GM18951 (cell line): Measurements from ENCODE around the gene ZC2HC1B.
"Not testable (repeated sequence)": the region's sequence is repeated elsewhere in the genome, so short reads cannot be mapped to it uniquely, and the experiment has no call there.

ENCODE experiments used
- POLR2A ChIP-seq: IDR thresholded peaks from 4 replicates; pipeline ENCODE4 v1.6.1; 2011; ENCODE audit warnings: mild to moderate bottlenecking; ENCODE audit not compliant: insufficient read length, insufficient read depth; ENCODE audit errors: extremely low read depth
- in situ Hi-C: fragments of 300-500 bp; cut with MboI; formaldehyde crosslinking; loops from one replicate; pipeline ENCODE4 v1.12.0; 2022; ENCODE audit warnings: low sequenced_read_pairs, mixed read lengths, inconsistent platforms; ENCODE audit not compliant: unreplicated experiment

The ZC2HC1B gene

DNA sequence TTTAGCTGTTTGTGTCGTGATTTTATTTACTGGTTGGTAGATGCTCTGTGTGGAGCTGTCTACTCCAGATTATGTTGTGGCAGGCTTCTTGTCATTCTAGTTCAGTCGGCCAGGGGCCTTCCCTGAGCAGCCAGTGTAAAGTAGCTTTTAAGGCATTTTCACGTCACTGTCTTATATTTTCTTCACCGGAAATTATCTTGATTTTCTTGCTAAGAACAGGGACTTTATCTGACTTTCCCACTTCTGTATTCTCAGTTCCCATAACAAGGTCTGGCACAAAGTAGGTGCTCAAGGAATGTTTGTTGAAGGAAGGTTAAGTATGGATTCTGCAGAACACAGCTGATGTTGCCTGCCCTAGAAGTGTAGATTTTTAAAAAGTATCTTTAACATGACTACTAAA is 20.3 kb upstream of the ZC2HC1B start:
- in situ Hi-C loops = no loop called here
- no peak for TF ChIP-seq POLR2A

DNA sequence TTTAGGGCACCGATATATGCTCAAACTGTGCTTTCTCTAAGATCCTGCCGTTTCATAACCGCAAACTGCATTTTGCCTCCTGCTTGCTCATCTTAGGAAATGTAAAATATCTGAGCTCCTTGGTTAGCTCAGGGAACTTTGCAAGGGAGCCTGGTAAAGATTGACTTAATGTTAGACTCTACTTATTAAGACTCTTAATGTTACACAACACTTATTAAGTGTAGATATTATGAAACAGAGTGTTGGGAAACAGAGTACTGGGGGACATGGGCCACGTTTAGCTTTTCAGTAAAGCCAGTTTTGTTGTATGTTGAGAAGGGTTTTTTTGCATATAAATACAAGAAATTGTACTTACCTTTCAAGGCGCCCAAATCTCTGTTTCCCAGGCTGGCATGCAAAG is 19.2 kb upstream of the ZC2HC1B start:
- in situ Hi-C loops = no loop called here
- TF ChIP-seq POLR2A = no peak

DNA sequence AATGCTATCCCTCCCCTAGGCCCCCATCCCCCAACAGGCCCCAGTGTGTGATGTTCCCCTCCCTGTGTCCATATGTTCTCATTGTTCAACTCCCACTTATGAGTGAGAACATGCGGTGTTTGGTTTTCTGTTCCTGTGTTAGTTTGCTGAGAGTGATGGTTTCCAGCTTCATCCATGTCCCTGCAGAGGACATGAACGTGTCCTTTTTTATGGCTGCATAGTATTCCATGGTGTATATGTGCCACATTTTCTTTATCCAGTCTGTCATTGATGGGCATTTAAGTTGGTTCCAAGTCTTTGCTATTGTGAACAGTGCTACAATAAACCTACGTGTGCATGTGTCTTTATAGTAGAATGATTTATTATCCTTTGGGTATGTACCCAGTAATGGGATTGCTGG is 12.6 kb upstream of the ZC2HC1B start:
- in situ Hi-C loops = not testable (repeated sequence)

DNA sequence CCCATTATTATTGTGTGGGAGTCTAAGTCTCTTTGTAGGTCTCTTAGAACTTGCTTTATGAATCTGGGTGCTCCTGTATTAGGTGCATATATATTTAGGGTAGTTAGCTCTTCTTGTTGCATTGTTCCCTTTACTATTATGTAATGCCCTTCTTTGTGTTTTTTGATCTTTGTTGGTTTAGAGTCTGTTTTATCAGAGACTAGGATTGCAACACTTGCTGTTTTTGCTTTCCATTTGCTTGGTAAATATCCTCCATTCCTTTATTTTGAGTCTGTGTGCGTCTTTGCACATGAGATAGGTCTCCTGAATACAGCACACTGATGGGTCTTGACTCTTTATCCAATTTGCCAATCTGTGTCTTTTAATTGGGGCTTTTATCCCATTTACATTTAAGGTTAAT is 9.2 kb upstream of the ZC2HC1B start:
- in situ Hi-C loops = not testable (repeated sequence)

DNA sequence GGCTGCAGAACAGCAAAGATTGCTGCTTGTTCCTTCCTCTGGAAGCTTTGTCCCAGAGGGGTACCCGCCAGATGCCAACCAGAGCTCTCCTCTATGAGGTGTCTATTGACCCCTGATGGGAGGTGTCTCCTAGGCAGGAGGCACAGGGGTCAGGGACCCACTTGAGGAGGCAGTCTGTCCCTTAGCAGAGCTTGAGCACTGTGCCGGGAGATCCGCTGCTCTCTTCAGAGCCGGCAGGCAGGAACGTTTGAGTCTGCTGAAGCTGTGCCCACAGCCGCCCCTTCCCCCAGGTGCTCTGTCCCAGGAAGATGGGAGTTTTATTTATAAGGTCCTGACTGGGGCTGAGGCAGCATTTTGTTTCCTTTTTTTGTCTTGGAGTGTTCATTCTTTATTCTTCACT is 7.5 kb upstream of the ZC2HC1B start:
- in situ Hi-C loops = not testable (repeated sequence)

DNA sequence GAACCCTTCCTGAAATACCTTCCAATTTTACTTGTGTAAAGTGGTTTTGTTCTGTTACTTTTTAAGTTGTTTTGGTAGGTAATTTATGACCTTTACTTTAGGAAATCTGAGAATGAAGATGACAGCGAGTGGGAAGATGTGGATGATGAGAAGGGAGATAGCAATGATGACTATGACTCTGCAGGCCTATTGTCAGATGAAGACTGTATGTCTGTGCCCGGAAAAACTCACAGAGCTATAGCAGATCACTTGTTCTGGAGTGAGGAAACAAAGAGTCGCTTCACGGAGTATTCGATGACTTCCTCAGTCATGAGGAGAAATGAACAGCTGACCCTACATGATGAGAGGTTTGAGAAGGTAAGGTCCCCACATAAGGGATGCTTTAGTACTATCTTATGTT is 6.6 kb upstream of the ZC2HC1B start:
- in situ Hi-C loops = no loop called here
- TF ChIP-seq POLR2A = no peak

DNA sequence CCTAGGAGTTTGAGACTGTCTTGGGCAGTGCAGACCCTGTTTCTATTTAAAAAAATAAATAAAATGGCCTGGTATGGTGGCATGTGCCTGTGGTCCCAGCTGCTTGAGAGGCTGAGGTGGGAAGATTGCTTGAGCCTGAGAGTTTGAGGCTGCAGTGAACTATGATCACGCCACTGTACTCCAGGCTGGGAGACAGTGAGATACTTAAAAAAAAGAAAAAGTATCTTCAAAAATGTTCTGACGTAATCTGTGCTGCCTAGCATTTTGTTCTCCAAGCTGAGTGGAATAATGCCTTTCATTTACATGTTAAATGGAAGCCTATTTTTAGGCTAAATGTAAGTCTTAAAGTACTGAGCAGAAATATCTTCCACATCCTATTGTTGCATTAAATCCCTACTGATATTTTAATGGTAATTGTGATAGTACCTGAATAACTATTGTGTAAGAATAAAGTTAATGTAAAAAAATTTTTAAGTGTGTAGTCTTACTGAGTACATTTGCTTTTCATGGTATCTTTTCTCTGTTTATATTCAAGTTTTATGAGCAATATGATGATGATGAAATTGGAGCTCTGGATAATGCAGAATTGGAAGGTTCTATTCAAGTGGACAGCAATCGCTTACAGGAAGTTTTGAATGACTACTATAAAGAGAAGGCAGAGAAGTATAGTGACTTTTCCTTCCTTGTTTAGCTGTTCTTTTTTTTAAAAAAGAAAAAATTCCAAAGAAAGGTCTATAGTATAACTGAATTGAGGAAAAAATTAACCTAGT is 4.2 kb upstream of the ZC2HC1B start:
- in situ Hi-C loops = no loop called here
- TF ChIP-seq POLR2A = no peak

DNA sequence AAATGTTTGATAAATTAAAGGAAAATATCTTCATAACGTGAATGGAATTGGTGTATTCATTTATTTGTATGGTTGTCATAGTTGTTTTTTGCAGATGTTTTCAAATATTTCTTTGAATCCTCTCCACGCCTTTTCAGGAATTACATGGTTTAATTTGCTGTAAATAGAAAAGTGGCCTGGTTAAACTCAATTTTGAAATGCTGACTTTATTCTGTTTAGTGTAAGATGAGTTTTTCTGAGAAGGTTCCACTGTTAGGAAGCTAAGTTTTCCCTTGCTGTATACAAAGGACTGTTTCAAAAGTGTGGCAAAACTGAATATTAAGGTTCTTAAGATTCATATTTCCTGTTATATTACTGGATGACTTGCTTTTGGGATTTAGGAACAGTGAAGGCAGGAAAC is 503 bp upstream of the ZC2HC1B start:
- TF ChIP-seq POLR2A = no peak
- in situ Hi-C loops = no loop called here

DNA sequence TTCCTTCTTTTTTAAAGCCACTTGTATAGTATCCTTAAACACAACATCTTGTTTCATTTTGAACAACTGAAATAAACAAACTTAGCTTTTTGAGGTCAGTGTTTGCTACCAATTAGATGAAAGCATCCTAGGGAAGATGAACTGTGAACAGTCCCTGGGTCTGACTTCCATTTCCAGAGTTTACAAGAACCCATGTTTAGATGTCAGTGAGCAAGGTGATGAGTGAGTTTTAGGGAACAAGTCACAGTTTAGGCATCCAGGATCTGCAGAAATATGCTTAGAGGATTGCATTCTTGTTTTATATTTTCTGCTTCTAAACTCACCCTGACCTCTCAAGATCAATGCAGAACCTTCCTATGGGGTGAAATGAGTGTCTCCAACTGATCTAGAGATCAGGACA is 3.0 kb downstream of the ZC2HC1B start:
- in situ Hi-C loops = no loop called here
- TF ChIP-seq POLR2A = no peak

DNA sequence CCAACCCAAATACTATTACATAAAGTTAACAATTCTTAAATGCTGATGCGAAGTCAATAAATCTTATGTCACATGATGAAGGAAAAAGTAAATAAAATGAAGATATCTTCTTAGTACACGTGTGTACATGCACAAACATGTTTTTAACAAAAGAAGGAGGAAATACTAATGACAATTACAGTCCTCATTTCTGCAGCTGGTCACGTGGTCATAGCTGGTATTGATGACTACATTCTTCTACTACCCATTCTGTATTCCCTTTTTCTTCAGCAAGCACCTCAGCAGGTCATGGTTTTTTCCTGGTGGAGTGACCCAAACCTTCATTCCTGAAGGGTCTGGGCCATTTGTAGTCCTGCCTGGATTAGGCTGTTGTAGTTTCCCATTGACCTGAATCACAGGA is 4.5 kb downstream of the ZC2HC1B start:
- in situ Hi-C loops = not testable (repeated sequence)

DNA sequence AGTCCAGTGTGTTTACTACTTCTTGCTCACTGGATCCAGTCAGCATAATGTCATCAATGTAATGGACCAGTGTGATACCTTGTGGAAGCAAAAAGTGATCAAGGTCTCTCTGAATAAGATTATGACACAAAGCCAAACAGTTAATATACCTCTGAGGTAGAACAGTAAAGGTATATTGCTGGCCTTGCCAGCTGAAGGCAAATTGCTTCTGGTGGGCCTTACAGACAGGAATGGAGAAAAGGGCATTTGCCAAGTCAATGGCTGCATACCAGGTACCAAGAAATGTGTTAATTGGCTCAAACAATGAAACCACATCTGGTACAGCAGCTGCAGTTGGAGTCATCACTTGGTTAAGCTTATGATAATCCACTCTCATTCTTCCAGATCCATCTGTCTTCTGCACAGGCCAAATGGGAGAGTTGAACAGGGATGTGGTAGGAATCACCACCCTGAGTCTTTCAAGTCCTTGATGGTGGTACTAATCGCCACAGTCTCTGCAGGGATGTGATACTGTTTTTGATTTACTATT is 7.0 kb downstream of the ZC2HC1B start:
- in situ Hi-C loops = not testable (repeated sequence)

DNA sequence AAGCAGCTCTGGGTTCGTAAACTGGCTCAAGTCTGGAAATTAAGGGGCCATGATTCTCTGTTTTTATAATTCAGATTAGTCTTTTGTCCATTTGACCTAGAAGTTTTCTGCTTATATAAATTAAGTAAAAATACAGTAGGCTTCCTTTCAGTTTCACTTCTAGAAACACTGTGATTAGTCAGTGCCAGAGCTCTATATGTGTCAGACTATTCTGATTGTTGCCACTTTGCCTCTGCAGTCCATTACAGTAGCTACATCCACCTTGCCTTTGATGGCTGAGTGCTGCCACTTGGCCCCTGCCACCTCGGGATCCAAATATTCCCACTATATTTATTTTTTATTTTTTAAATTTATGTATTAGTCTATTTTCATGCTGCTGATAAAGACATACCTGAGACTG is 7.9 kb downstream of the ZC2HC1B start:
- TF ChIP-seq POLR2A = no peak
- in situ Hi-C loops = no loop called here

DNA sequence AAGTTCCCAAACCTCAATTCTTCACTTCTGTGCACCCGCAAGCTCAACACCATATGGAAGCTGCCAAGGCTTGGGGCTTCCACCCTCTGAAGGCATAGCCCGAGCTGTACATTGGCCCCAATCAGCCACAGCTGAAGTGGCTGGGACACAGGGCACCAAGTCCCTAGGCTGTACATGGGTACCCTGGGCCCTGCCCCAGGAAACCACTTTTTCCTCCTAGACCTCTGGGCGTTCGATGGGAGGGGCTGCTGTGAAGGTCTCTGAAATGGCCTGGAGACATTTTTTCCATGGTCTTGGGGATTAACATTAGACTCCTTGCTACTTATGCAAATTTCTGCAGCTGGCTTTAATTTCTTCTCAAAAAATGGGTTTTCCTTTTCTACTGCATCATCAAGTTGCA is 9.3 kb downstream of the ZC2HC1B start:
- in situ Hi-C loops = not testable (repeated sequence)

DNA sequence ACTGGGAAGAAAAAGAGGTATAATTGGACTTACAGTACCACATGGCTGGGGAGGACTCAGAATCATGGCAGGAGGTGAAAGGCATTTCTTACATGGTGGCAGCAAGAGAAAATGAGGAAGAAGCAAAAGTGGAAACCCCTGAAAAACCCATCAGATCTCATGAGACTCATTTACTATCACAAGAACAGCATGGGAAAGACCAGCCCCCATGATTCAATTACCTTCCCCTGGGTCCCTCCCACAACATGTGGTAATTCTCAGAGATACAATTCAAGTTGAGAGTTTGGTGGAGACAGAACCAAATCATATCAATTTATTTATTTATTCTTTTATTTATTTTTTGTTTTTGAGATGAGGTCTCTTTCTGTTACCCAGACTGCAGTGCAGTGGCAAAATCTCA is 10.2 kb downstream of the ZC2HC1B start:
- in situ Hi-C loops = not testable (repeated sequence)

DNA sequence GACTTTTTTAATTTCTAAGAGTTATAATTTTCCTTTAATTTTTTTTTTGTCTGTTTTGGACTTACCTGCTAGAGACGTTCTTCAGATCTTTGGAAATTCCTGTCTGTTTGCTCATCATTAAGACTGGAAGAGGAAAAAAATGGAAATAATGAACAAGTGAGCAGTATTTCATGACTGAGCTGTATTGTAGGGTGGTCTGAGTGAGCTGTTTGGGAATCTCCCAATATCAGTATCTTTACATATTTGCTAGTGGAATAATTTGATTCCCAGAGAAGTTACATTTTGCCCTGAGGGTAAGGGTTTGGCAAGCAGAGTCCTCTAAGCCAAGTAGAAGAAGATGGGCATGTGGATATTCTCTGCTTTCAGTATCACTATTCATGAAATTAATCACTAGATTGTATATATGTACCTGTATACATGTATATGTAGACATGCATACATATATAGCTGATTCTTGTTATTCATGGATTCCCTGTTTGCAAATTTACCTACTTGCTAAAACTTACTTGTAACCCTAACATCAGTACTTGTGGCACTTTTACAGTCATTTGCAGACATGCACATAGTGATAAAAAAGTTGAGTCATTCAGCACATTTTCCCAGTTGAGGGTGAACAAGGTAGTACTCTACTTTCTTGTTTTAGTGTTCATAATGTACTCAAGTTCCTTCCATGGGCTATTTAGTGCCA is 13.5 kb downstream of the ZC2HC1B start:
- TF ChIP-seq POLR2A = no peak
- in situ Hi-C loops = no loop called here

DNA sequence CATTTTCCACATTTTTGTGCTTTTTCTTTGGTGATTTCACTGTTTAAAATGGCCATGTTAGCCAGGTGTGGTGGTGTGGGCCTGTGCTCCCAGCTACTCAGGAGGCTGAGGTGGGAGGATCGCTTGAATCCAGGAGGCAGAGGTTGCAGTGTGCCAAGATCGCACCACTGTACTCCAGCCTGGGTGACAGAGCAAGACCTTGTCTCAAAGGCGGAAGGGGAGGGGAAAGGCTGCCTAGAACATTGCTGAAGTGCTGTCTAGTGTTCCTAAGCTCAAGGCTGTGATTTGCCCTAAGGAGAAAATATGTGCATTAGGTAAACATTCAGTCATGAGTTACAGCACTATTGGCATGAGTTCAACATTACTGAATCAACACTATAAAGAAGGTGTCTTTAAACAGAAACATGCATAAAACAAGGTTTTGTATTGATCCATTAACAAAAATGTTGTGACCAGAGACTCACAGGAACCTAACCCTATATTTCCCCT is 14.0 kb downstream of the ZC2HC1B start:
- in situ Hi-C loops = no loop called here
- TF ChIP-seq POLR2A = no peak
